Neuron (in vitro differentiated cells): Measurements from ENCODE around the gene CCL15.
"Not testable (repeated sequence)": the region's sequence is repeated elsewhere in the genome, so short reads cannot be mapped to it uniquely, and the experiment has no call there.

ENCODE experiments used
- H2AFZ ChIP-seq: one replicate; pipeline ENCODE4 v1.6.1; 2013; ENCODE audit warnings: low read depth, mild to moderate bottlenecking, inconsistent platforms, low read length, moderate library complexity
- H3K27me3 ChIP-seq: one replicate; pipeline ENCODE4 v1.6.1; 2013; ENCODE audit warnings: low read length; ENCODE audit not compliant: insufficient read depth
- H3K36me3 ChIP-seq: one replicate; pipeline ENCODE4 v1.6.1; 2013; ENCODE audit warnings: low read length; ENCODE audit not compliant: insufficient read depth
- H3K4me1 ChIP-seq: one replicate; pipeline ENCODE4 v1.6.1; 2013; ENCODE audit warnings: low read length; ENCODE audit not compliant: insufficient read depth
- H3K4me3 ChIP-seq: 2 replicates; pipeline ENCODE4 v1.5.1; 2013; ENCODE audit warnings: mild to moderate bottlenecking, low read length, moderate library complexity
- H3K9me3 ChIP-seq: one replicate; pipeline ENCODE4 v1.6.1; 2013; ENCODE audit warnings: low read length

Gene CCL15, protein sequence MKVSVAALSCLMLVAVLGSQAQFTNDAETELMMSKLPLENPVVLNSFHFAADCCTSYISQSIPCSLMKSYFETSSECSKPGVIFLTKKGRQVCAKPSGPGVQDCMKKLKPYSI

DNA sequence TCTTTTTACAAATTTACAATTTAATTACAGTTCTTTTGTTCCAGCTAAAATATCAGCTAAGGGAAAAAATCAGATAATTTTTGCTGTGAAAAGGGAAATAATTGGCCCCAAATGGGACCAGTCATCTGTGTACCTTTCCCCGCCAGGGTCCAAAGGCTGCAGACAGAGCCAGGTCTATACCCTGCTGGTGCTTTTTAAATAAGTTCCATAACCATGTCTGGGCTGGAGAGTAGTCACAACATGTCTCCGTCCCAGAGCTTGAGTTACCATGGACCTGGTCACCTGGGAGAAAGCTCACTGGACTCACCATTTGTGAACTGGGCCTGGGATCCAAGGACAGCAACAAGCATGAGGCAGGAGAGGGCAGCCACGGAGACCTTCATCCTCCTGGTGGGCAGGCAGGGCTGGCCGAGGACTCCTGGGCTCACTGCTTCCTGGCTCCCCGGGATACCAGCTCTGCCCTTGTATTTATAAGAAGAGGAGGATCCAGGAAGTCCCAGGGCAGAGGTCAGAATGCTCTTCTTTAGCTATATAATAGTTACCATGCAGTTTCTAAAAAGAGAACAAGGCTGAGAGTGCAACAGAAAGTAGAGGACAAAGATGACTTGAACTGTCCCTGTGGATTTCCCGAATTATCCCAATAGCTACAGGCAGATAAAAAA, at the start of gene CCL15:
CCL15 (minus strand) TSS at position 444 of the 662 bp plus-strand sequence; CDS start at position 383, 61 bp downstream.
- H3K4me1 ChIP-seq = peaks cover 11% of the 10 kb centered on the region
- no peaks in the 10 kb centered on the region for H3K9me3 ChIP-seq
- no peak within 1 kb of the TSS for H2AFZ ChIP-seq
- H3K27me3 ChIP-seq = no peaks in the 10 kb centered on the region
- H3K4me3 ChIP-seq = no peak within 1 kb of the TSS
- no peaks in the 10 kb centered on the region for H3K36me3 ChIP-seq

DNA sequence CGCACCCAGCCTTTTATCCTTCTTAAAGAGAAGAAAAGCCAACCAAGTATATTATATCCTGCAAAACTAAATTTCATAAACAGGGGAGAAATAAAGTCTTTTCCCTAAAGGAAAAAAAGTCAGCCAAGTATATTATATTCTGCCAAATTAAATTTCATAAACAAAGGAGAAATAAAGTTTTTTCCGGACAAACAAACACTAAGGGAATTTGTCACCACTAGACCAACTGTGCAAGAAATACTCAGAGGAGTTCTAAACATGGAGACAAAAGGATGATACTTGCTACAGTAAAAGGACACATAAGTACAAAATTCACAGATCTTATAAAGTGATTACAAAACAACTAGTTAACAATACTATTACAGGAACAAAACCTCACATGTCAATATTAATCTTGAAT, 48.3 kb upstream of the CCL15 start:
- Histone ChIP-seq H3K36me3 (no peaks in the 10 kb centered on the region), H3K4me1 (no peaks in the 10 kb centered on the region), H2AFZ (no peak overlapping the region), H3K9me3 (no peaks in the 10 kb centered on the region), H3K4me3 (no peak overlapping the region), H3K27me3 (no peaks in the 10 kb centered on the region)

DNA sequence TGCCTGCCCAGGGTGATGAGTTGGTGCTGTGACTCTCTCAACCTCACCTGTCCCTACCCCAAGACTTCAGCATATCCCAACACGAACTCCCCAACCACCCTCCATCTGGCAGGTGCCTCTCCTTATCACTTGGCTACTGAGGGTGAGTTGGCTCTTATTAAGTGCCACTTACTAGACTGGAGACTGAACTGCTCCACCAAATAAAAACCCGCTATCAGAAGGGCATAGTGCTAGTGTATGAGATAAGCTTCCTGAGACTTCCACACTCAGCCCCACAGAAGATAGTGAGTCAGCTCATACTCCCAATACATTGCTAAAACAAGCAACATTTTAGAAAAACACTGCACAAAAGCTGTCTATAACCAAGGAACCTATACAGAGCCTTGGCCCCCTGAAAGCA, 46.7 kb upstream of the CCL15 start:
- no peaks in the 10 kb centered on the region for H3K36me3 ChIP-seq
- no peaks in the 10 kb centered on the region for H3K9me3 ChIP-seq
- no peak overlapping the region for H2AFZ ChIP-seq
- H3K4me1 ChIP-seq = no peaks in the 10 kb centered on the region
- H3K27me3 ChIP-seq = no peaks in the 10 kb centered on the region
- no peak overlapping the region for H3K4me3 ChIP-seq

DNA sequence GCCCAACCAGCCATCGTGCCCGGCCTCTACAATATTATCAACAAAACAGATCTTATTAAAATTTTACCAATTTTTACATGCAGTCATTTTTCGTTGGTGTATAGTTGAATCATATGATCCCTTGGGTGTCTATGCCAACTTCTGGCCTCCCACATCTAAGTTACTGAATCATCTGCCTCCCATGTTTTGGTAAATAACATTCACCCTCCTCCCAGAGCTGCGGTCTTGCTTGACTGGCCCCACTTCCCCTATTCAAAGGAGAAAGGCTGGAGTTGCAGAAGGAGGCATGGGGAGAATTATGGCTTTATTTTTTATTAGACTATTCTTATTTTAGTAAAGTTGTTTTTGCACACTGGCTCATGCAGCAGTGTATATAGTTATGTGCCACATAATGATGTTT, 34.9 kb upstream of the CCL15 start:
- Histone ChIP-seq H3K9me3 (no peaks in the 10 kb centered on the region), H3K27me3 (peaks cover 11% of the 10 kb centered on the region), H2AFZ (no peak overlapping the region), H3K4me3 (no peak overlapping the region), H3K4me1 (peaks cover 1% of the 10 kb centered on the region), H3K36me3 (no peaks in the 10 kb centered on the region)

DNA sequence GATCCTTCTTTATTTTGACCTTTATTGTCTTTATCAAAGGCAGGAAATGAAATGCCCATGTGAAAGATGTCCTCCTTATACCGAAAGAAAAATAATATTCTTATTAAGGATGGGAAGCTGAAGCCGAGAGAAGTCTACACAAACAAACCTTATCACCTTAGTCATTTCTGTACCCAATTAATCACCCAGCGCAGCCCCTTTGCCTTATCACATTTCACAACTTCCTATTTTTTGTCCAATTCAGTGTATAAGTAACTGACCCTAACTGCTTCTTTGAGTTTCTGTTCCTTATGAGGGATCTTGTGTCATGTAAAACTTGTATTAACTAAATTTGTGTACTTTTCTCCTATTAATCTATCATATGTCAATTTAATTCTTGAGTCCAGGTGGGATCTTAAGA, 32.8 kb upstream of the CCL15 start:
- Histone ChIP-seq H3K27me3 (peaks cover 11% of the 10 kb centered on the region), H3K36me3 (no peaks in the 10 kb centered on the region), H3K4me3 (no peak overlapping the region), H3K9me3 (no peaks in the 10 kb centered on the region), H2AFZ (no peak overlapping the region), H3K4me1 (peaks cover 16% of the 10 kb centered on the region)

DNA sequence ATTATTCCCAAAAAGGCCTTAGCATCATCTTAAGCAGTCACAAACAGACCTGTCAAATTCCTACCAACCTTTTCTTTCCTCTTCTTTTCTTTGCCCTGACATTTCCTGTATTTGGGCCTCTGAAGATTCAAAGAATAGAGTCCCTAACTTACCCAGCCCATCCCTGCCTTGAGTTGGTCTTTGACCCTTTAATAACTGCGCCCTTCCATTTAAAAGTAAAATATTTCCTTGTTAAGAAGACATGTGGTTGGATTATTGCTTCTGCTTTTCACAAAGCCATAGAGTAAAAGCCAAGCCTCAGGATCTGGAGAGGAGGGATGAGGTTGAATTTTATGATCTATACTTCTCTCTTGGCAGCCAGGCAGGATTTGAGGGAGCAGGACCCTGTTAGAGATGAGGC, 29.6 kb upstream of the CCL15 start:
- Histone ChIP-seq H3K27me3 (peaks cover 11% of the 10 kb centered on the region), H3K36me3 (no peaks in the 10 kb centered on the region), H3K4me3 (no peak overlapping the region)

DNA sequence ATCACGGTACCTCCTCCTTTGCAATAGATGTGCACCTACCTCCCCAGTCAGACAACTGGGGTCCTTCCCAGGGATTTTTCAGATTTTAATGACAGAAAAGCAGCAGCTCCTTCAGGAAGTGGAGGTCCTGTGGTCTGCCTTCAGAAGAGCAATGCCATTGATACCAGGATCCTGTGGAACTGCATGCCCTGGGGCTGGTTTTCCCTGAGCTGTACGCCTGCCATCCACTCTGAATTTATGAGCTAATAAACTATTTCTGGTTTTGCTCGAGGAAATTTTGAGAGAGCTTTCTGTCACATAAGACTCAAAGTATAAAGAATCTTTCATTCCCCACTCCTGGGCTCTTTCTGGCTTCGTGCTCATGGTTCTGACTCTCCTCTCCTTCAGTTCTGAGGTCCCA, 26.4 kb upstream of the CCL15 start:
- no peaks in the 10 kb centered on the region for H3K36me3 ChIP-seq
- peaks cover under 1% of the 10 kb centered on the region for H3K9me3 ChIP-seq
- H3K4me1 ChIP-seq = peaks cover 29% of the 10 kb centered on the region
- H3K27me3 ChIP-seq = peaks cover 5% of the 10 kb centered on the region
- H2AFZ ChIP-seq = no peak overlapping the region
- H3K4me3 ChIP-seq = no peak overlapping the region

More for the DNA sequence above, 29.6 kb upstream of the CCL15 start:
- H3K9me3 ChIP-seq = no peaks in the 10 kb centered on the region
- H3K4me1 ChIP-seq = peaks cover 16% of the 10 kb centered on the region
- peak overlapping the region; percentile 68 for H2AFZ ChIP-seq

DNA sequence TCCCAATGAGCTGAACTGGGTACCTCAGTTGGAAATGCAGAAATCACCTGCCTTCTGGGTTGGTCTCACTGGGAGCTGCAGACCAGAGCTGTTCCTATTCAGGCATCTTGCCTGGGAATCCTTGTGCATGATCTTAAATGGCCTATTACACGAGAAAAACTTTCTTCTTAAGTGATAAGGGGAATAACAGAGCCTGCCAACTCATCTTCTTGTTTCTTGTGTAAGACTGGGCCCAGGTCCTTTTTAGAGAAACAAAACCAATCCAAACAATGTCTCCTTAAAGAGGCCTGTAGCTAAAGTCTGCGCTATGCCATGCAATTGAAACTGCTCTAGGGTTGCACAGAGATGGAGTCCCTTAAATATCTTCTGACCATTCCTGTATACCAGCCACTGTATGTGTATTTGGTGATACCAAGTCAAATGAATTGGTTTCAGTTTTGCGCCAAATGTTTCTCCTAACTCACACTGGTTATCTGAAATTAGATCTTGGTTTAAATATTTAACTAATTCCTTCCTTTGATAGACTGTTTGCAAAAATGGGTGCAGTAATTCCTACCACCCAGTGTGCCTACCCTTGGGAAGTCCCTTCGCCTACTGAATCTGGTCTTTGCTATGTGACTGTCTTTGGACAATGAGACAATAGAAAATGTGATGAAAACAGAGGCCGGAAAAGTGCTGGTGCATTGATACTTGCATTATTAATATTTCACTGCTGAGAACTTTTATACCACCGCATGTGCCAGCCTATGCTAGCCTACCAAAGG, 22.9 kb upstream of the CCL15 start:
- Histone ChIP-seq H2AFZ (peak overlapping the region; percentile 2), H3K4me3 (no peak overlapping the region), H3K36me3 (no peaks in the 10 kb centered on the region), H3K9me3 (peaks cover 4% of the 10 kb centered on the region), H3K4me1 (peaks cover 12% of the 10 kb centered on the region), H3K27me3 (peaks cover under 1% of the 10 kb centered on the region)

DNA sequence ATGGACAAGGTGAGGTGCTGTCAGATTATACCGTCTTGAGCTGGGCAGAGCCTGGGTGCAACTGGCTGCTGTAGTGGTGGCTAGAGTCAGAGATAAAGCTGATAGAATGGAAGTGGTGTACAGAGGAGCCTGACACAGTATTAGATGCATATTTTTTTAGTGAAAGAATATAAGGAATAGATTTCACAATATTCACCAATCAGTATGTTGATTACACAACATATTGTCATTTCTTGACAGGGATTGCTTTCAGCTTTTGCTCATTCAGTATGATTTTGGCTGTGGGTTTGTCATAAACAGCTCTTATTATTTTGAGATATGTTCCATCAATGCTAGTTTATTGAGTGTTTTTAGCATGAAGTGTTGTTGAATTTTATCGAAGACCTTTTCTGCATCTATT, 18.1 kb upstream of the CCL15 start:
- Histone ChIP-seq H3K4me1 (peaks cover 12% of the 10 kb centered on the region), H3K27me3 (peaks cover 3% of the 10 kb centered on the region), H3K36me3 (no peaks in the 10 kb centered on the region), H3K4me3 (no peak overlapping the region), H3K9me3 (peaks cover 4% of the 10 kb centered on the region), H2AFZ (no peak overlapping the region)

DNA sequence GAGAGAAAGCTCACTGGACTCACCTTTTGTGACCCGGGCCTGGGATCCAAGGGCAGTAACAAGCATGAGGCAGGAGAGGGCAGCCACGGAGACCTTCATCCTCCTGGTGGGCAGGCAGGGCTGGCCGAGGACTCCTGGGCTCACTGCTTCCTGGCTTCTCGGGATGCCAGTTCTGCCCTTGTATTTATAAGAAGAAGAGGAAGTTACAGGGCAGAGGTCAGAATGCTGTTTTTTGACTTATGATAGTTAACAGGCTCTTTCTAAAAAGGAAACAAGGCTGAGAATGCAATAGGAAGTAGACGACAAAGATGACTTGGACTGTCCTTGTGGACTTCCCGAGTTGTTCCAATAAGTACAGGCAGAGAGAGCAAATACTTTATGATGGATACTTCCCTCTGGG, 16.4 kb upstream of the CCL15 start, which contains the start of gene CCL23:
CCL23 (minus strand) TSS at position 174 of the 400 bp plus-strand sequence; CDS start at position 99, 75 bp downstream.
- no peak within 1 kb of the TSS for H3K4me3 ChIP-seq
- H3K27me3 ChIP-seq = peaks cover 3% of the 10 kb centered on the region
- no peaks in the 10 kb centered on the region for H3K36me3 ChIP-seq
- H3K9me3 ChIP-seq = peaks cover 3% of the 10 kb centered on the region
- H2AFZ ChIP-seq = no peak within 1 kb of the TSS
- H3K4me1 ChIP-seq = no peaks in the 10 kb centered on the region

DNA sequence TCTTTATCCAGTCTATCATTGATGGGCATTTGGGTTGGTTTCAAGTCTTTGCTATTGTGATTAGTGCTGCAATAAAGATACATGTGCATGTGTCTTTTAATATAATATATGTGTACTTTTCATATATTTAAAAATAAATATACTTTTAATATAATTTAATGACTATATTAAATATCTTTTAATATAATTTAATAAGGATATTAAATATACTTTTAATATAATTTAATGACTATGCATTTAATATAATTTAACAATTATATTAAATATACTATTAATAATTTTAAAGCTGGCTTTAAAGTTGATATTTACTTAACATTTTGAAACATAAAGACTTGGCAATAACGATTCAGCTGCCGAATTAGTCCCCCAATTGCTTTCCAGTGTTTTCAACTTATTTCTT, 15.2 kb upstream of the CCL15 start:
- Histone ChIP-seq H2AFZ (no peak overlapping the region), H3K4me1 (no peaks in the 10 kb centered on the region), H3K27me3 (peaks cover 10% of the 10 kb centered on the region), H3K4me3 (no peak overlapping the region), H3K36me3 (no peaks in the 10 kb centered on the region), H3K9me3 (peaks cover 4% of the 10 kb centered on the region)

DNA sequence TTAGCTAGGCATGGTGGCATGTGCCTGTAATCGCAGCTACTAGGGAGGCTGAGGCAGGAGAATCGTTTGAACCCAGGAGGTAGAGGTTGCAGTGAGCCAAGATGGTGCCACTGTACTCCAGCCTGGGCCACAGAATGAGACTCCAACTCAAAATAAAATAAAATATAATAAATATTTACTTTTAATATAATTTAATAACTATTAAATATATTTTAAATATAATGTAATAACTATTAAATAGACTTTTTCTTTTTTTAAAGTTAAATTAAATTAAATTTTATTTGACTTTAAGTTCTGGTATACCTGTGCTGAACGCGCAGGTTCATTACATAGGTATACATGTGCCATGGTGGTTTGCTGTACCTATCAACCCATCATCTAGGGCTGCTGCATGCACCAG, 14.5 kb upstream of the CCL15 start:
- not testable (repeated sequence) for H3K9me3 ChIP-seq, H3K36me3 ChIP-seq, H2AFZ ChIP-seq, H3K4me1 ChIP-seq, H3K4me3 ChIP-seq
- H3K27me3 ChIP-seq = peaks cover 10% of the 10 kb centered on the region

DNA sequence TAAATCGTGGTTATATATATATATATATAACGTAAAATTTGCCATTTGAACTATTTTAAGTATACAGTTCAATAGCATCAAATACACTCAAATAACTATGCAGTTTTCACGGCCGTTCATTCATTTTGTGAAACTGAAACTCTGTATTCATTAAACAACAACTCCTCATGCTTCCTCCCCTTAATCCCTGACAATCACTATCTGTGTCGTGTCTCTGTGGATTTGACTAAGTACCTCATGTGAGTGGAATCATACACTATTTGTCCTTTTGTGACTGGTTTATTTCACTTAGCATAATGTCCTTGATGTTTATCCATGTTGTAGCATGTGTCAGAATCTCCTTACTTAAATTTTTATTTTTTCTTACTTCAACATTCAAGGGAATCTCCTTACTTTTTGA, 13.6 kb upstream of the CCL15 start:
- no peak overlapping the region for H3K4me3 ChIP-seq
- peaks cover 10% of the 10 kb centered on the region for H3K27me3 ChIP-seq
- H3K9me3 ChIP-seq = peaks cover 4% of the 10 kb centered on the region
- H3K36me3 ChIP-seq = no peaks in the 10 kb centered on the region
- no peaks in the 10 kb centered on the region for H3K4me1 ChIP-seq
- H2AFZ ChIP-seq = no peak overlapping the region
